ENCODE results near the gene PHGDH.
"Not testable (repeated sequence)": the region's sequence is repeated elsewhere in the genome, so short reads cannot be mapped to it uniquely, and the experiment has no call there.

The PHGDH gene

GRCh38 chr1:119680193-119680592, 31.5 kb upstream of the PHGDH start:
- Histone ChIP-seq H3K9me3 (ENCODE audit: control insufficient read depth, insufficient read depth, low read length) (no peaks in the 10 kb centered on the region), H3K9ac (ENCODE audit: low read depth, low read length) (no peak overlapping the region), H3K36me3 (ENCODE audit: control insufficient read depth, insufficient read depth, low read length) (no peaks in the 10 kb centered on the region), H3K4me3 (ENCODE audit: low read depth, low read length) (no peak overlapping the region), H3K4me1 (ENCODE audit: control insufficient read depth, insufficient read depth, low read length) (peaks cover 12% of the 10 kb centered on the region), H3K27me3 (ENCODE audit: control insufficient read depth, insufficient read depth, low read length) (no peaks in the 10 kb centered on the region)

GRCh38 chr1:119680723-119681122, 31.0 kb upstream of the PHGDH start:
- Histone ChIP-seq H3K4me3 (ENCODE audit: low read depth, low read length) (no peak overlapping the region), H3K36me3 (ENCODE audit: control insufficient read depth, insufficient read depth, low read length) (no peaks in the 10 kb centered on the region), H3K9ac (ENCODE audit: low read depth, low read length) (no peak overlapping the region), H3K27me3 (ENCODE audit: control insufficient read depth, insufficient read depth, low read length) (no peaks in the 10 kb centered on the region), H3K9me3 (ENCODE audit: control insufficient read depth, insufficient read depth, low read length) (no peaks in the 10 kb centered on the region), H3K4me1 (ENCODE audit: control insufficient read depth, insufficient read depth, low read length) (peaks cover 11% of the 10 kb centered on the region)

- Histone ChIP-seq H3K9me3 (ENCODE audit: control insufficient read depth, insufficient read depth, low read length) (no peaks in the 10 kb centered on the region), H3K4me3 (ENCODE audit: low read depth, low read length) (no peak overlapping the region), H3K36me3 (ENCODE audit: control insufficient read depth, insufficient read depth, low read length) (no peaks in the 10 kb centered on the region), H3K4me1 (ENCODE audit: control insufficient read depth, insufficient read depth, low read length) (peaks cover 13% of the 10 kb centered on the region), H3K9ac (ENCODE audit: low read depth, low read length) (no peak overlapping the region), H3K27me3 (ENCODE audit: control insufficient read depth, insufficient read depth, low read length) (no peaks in the 10 kb centered on the region)
These were observed 30.2 kb upstream of the PHGDH start for GRCh38 chr1:119681560-119681959.

DNA sequence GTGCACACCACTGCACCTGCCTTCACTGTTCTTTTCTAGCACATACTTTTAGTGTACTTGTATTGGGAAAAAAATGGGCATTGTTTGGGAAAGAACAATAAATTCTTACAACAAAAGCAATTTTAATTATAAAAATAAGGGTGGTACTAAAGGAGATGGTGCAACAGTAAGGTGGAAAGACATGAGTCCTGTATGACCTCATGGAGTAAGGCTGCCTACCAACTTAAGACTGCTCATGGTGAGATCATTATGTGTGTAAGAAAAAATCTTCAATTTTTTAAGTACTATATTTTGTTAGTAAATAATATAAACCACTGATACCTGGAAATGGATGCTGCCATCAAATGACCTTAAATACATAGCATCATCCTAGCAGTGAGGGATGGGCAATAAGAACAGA, 29.6 kb upstream of the PHGDH start:
- Histone ChIP-seq H3K9ac (ENCODE audit: low read depth, low read length) (no peak overlapping the region), H3K9me3 (ENCODE audit: control insufficient read depth, insufficient read depth, low read length) (no peaks in the 10 kb centered on the region), H3K4me1 (ENCODE audit: control insufficient read depth, insufficient read depth, low read length) (peaks cover 18% of the 10 kb centered on the region), H3K4me3 (ENCODE audit: low read depth, low read length) (no peak overlapping the region), H3K36me3 (ENCODE audit: control insufficient read depth, insufficient read depth, low read length) (no peaks in the 10 kb centered on the region), H3K27me3 (ENCODE audit: control insufficient read depth, insufficient read depth, low read length) (no peaks in the 10 kb centered on the region)

GRCh38 chr1:119683893-119684292, 27.8 kb upstream of the PHGDH start:
- H3K36me3 ChIP-seq (ENCODE audit: control insufficient read depth, insufficient read depth, low read length), result no peaks in the 10 kb centered on the region
- H3K9me3 ChIP-seq (ENCODE audit: control insufficient read depth, insufficient read depth, low read length), result no peaks in the 10 kb centered on the region
- peaks cover 31% of the 10 kb centered on the region for H3K4me1 ChIP-seq (ENCODE audit: control insufficient read depth, insufficient read depth, low read length)
- H3K4me3 ChIP-seq (ENCODE audit: low read depth, low read length), result no peak overlapping the region
- H3K27me3 ChIP-seq (ENCODE audit: control insufficient read depth, insufficient read depth, low read length), result no peaks in the 10 kb centered on the region
- no peak overlapping the region for H3K9ac ChIP-seq (ENCODE audit: low read depth, low read length)

DNA sequence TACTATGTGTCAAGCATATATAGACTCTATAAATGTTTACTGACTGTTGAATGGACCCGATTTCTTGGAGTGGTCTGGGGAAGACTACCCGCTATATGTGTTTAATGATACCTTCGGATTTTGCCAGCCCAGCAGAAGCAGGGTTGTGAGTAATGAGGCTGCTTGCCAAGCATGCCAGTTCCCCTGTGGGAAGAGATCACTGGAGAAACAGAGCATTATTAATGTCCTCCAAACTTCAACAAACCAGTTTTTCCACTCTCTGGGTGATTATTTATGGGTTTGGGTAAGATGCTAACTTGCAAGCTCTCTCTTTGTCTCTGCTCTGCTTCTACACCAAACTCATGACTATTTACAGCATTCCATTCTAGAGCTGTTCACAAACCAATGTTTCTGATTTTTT, 25.1 kb upstream of the PHGDH start:
- Histone ChIP-seq H3K4me1 (ENCODE audit: control insufficient read depth, insufficient read depth, low read length) (peaks cover 27% of the 10 kb centered on the region), H3K4me3 (ENCODE audit: low read depth, low read length) (no peak overlapping the region), H3K36me3 (ENCODE audit: control insufficient read depth, insufficient read depth, low read length) (no peaks in the 10 kb centered on the region), H3K27me3 (ENCODE audit: control insufficient read depth, insufficient read depth, low read length) (no peaks in the 10 kb centered on the region), H3K9me3 (ENCODE audit: control insufficient read depth, insufficient read depth, low read length) (no peaks in the 10 kb centered on the region), H3K9ac (ENCODE audit: low read depth, low read length) (no peak overlapping the region)

GRCh38 chr1:119687434-119688079, 24.2 kb upstream of the PHGDH start:
- H3K36me3 ChIP-seq (ENCODE audit: control insufficient read depth, insufficient read depth, low read length), result no peaks in the 10 kb centered on the region
- H3K4me3 ChIP-seq (ENCODE audit: low read depth, low read length), result no peak overlapping the region
- H3K27me3 ChIP-seq (ENCODE audit: control insufficient read depth, insufficient read depth, low read length), result no peaks in the 10 kb centered on the region
- H3K4me1 ChIP-seq (ENCODE audit: control insufficient read depth, insufficient read depth, low read length), result peaks cover 27% of the 10 kb centered on the region
- H3K9ac ChIP-seq (ENCODE audit: low read depth, low read length), result no peak overlapping the region
- no peaks in the 10 kb centered on the region for H3K9me3 ChIP-seq (ENCODE audit: control insufficient read depth, insufficient read depth, low read length)

DNA sequence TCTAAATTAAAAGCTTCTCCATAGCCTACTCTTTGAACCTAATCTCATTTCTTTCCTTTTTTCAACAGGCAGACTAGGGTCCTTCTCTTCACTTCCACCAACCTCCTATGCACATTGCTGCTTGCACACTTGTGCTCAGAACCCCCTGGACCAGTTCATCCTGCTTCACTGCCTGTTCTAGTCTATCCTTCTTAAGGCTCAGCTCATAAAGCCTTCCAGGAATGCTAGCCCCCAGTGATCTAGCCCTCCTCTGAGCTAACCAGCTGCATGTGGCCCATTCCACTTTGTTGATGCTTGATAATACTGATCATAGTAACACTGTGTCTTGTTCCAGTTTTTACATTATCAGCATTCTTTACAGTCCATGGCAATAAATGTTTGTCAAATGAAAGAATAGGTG, 22.9 kb upstream of the PHGDH start:
- H3K36me3 ChIP-seq (ENCODE audit: control insufficient read depth, insufficient read depth, low read length), result no peaks in the 10 kb centered on the region
- H3K27me3 ChIP-seq (ENCODE audit: control insufficient read depth, insufficient read depth, low read length), result no peaks in the 10 kb centered on the region
- H3K9me3 ChIP-seq (ENCODE audit: control insufficient read depth, insufficient read depth, low read length), result no peaks in the 10 kb centered on the region
- H3K4me1 ChIP-seq (ENCODE audit: control insufficient read depth, insufficient read depth, low read length), result peaks cover 27% of the 10 kb centered on the region
- no peak overlapping the region for H3K4me3 ChIP-seq (ENCODE audit: low read depth, low read length)
- no peak overlapping the region for H3K9ac ChIP-seq (ENCODE audit: low read depth, low read length)

DNA sequence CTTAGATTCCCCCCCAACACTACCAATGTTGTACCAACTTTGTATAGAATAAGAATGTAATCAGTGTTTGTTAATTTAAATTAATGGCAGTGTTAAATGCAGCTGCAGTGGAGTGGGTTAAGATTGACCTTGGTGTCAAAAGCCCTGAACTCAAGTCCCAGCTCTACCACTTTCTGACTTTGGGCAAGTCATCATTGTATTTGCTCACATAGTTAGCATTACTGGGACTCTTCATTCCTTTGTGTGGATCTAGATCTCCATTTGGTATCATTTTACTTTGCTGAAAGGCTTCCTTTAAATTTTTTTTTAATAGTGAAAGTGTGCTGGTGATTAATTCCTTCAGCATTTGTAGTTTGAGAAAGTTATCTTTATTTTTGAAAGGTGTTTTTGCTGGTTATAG, 22.2 kb upstream of the PHGDH start:
- Histone ChIP-seq H3K9ac (ENCODE audit: low read depth, low read length) (no peak overlapping the region), H3K9me3 (ENCODE audit: control insufficient read depth, insufficient read depth, low read length) (no peaks in the 10 kb centered on the region)

GRCh38 chr1:119696863-119697262, 14.9 kb upstream of the PHGDH start:
- H3K27me3 ChIP-seq (ENCODE audit: control insufficient read depth, insufficient read depth, low read length); H3K4me3 ChIP-seq (ENCODE audit: low read depth, low read length); H3K4me1 ChIP-seq (ENCODE audit: control insufficient read depth, insufficient read depth, low read length); H3K36me3 ChIP-seq (ENCODE audit: control insufficient read depth, insufficient read depth, low read length); H3K9ac ChIP-seq (ENCODE audit: low read depth, low read length); H3K9me3 ChIP-seq (ENCODE audit: control insufficient read depth, insufficient read depth, low read length): not testable (repeated sequence)

More for the DNA sequence above, 22.2 kb upstream of the PHGDH start:
- no peaks in the 10 kb centered on the region for H3K27me3 ChIP-seq (ENCODE audit: control insufficient read depth, insufficient read depth, low read length)
- no peak overlapping the region for H3K4me3 ChIP-seq (ENCODE audit: low read depth, low read length)
- no peaks in the 10 kb centered on the region for H3K36me3 ChIP-seq (ENCODE audit: control insufficient read depth, insufficient read depth, low read length)
- peaks cover 27% of the 10 kb centered on the region for H3K4me1 ChIP-seq (ENCODE audit: control insufficient read depth, insufficient read depth, low read length)

DNA sequence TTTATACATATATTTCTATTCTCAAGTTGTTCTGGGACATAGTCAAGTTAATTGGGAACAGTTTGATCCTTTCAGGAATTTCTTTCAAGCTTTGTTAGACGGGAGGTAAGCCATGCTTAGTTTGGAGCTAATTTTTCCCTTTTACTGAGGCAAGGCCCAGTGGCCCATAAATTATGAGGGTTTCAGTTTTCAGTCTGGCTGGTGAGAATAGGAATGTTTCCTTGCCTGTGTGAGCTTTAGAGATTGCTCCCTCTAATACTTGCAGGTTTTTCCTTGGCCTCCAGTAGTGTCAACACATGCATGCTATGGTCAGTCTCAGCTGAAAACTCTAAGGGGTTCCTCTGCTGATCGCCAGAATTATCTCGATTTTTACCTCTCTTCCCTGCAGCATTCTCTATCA, 14.1 kb upstream of the PHGDH start:
- no peak overlapping the region for H3K4me3 ChIP-seq (ENCODE audit: low read depth, low read length)
- H3K27me3 ChIP-seq (ENCODE audit: control insufficient read depth, insufficient read depth, low read length), result no peaks in the 10 kb centered on the region
- H3K4me1 ChIP-seq (ENCODE audit: control insufficient read depth, insufficient read depth, low read length), result no peaks in the 10 kb centered on the region
- no peak overlapping the region for H3K9ac ChIP-seq (ENCODE audit: low read depth, low read length)
- H3K36me3 ChIP-seq (ENCODE audit: control insufficient read depth, insufficient read depth, low read length), result no peaks in the 10 kb centered on the region
- H3K9me3 ChIP-seq (ENCODE audit: control insufficient read depth, insufficient read depth, low read length), result peaks cover 4% of the 10 kb centered on the region

DNA sequence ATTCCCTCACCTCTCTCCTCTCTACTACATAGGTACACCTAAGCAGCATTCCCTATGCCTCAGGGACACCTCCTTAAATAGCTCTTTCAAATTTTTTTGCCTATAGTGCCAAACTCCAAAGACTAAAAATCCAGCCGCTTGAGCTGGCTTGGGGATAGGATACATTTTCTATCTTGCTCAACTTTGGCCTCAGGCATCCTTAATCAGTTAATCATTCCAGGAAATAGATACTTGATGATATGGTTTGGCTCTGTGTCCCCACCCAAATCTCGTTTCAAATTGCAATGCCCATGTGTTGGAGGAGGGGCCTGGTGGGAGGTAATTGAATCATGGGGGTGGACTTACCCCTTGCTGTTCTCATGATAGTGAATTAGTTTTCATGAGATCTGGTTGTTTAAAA, 11.4 kb upstream of the PHGDH start:
- no peak overlapping the region for H3K4me3 ChIP-seq (ENCODE audit: low read depth, low read length)
- H3K4me1 ChIP-seq (ENCODE audit: control insufficient read depth, insufficient read depth, low read length), result no peaks in the 10 kb centered on the region
- no peaks in the 10 kb centered on the region for H3K27me3 ChIP-seq (ENCODE audit: control insufficient read depth, insufficient read depth, low read length)
- H3K9me3 ChIP-seq (ENCODE audit: control insufficient read depth, insufficient read depth, low read length), result peaks cover 4% of the 10 kb centered on the region
- H3K36me3 ChIP-seq (ENCODE audit: control insufficient read depth, insufficient read depth, low read length), result no peaks in the 10 kb centered on the region
- H3K9ac ChIP-seq (ENCODE audit: low read depth, low read length), result no peak overlapping the region

Data from iPS-15b (cell line).